H1 (cell line): Measurements from ENCODE around the gene MUSTN1. TPM values are rescaled to one million over a fixed set of nuclear protein-coding genes. Genes with fewer than 3 reads are reported as not detected.

Experiments used
- CTCF ChIA-PET: fragments of 300-600 bp; sonication (Branson Sonifier 250); formaldehyde crosslinking; loops from one replicate; lab custom pipeline; 2021; ENCODE audit not compliant: partially characterized antibody; lab: Charles Lee
- POLR2A ChIA-PET: fragments of 300-600 bp; sonication (Branson Sonifier 250); formaldehyde crosslinking; loops from one replicate; lab custom pipeline; 2021; ENCODE audit warnings: inconsistent platforms; ENCODE audit not compliant: partially characterized antibody; lab: Charles Lee
- DNase-seq, 2 experiments: peaks; one replicate each; pipeline versions ENCODE4 v3.0.0 to v3.0.0-alpha.2; 2010 to 2022; ENCODE audit warnings: low spot score in 2 of 2, low read depth in 1 of 2, mixed read lengths in 1 of 2
- FAIRE-seq: peaks from 2 replicates; lab custom pipeline; 2011; peaks lifted over from hg19 to GRCh38; lab: Jason Lieb, UNC
- H2AFZ ChIP-seq: 2 replicates; pipeline ENCODE4 v1.8.1; 2012; ENCODE audit warnings: low read length, inconsistent platforms
- H2AK5ac ChIP-seq: 2 replicates; pipeline ENCODE4 v1.6.1; 2013; ENCODE audit warnings: low read depth, low read length
- H2BK120ac ChIP-seq: replicated peaks from 2 replicates; pipeline ENCODE3; 2013; ENCODE audit warnings: low read depth, low read length, inconsistent platforms
- H2BK12ac ChIP-seq: 2 replicates; pipeline ENCODE4 v1.6.1; 2013; ENCODE audit warnings: low read depth, low read length
- H2BK15ac ChIP-seq: 2 replicates; pipeline ENCODE4 v1.6.1; 2013; ENCODE audit warnings: low read length
- H2BK20ac ChIP-seq: 2 replicates; pipeline ENCODE4 v1.6.1; 2013; ENCODE audit warnings: low read length
- H2BK5ac ChIP-seq: 2 replicates; pipeline ENCODE4 v1.6.1; 2013; ENCODE audit warnings: low read depth, low read length
- H3K14ac ChIP-seq: 2 replicates; pipeline ENCODE4 v1.6.1; 2013; ENCODE audit warnings: inconsistent platforms; ENCODE audit not compliant: insufficient read length
- H3K18ac ChIP-seq: 2 replicates; pipeline ENCODE4 v1.6.1; 2013; ENCODE audit warnings: low read length; ENCODE audit errors: extremely low read depth
- H3K23ac ChIP-seq: 2 replicates; pipeline ENCODE4 v1.6.1; 2013; ENCODE audit warnings: inconsistent platforms; ENCODE audit not compliant: insufficient read length
- H3K23me2 ChIP-seq: 2 replicates; pipeline ENCODE4 v1.6.1; 2013; ENCODE audit warnings: low read depth, low read length
- H3K27ac ChIP-seq: 2 replicates; pipeline ENCODE4 v1.6.1; 2011; ENCODE audit warnings: low read depth, low read length, inconsistent platforms
- H3K27me3 ChIP-seq, 4 experiments: replicated peaks in 1 of 4; 1 replicate in 1 of 4; 2 replicates in 3 of 4; pipeline versions ENCODE4 v1.6.1 to v1.8.1; 2011 to 2013; ENCODE audit warnings: low read length in 3 of 4, mild to moderate bottlenecking in 3 of 4, inconsistent platforms in 2 of 4, mixed read lengths in 2 of 4, moderate library complexity in 1 of 4; ENCODE audit not compliant: control insufficient read depth in 3 of 4, insufficient read depth in 3 of 4; ENCODE audit errors: extremely low read depth in 1 of 4
- H3K36me3 ChIP-seq, 4 experiments: 2 replicates each; pipeline versions ENCODE4 v1.6.1 to v1.8.1; 2011 to 2013; ENCODE audit warnings: mild to moderate bottlenecking in 4 of 4, low read length in 3 of 4, moderate library complexity in 2 of 4, control low read depth in 1 of 4, inconsistent platforms in 1 of 4; ENCODE audit not compliant: insufficient read depth in 4 of 4, control insufficient read depth in 2 of 4
- H3K4ac ChIP-seq: replicated peaks from 2 replicates; pipeline ENCODE3; 2013; ENCODE audit warnings: low read length, low read depth, mixed read lengths, inconsistent platforms; ENCODE audit not compliant: insufficient read length
- H3K4me1 ChIP-seq, 4 experiments: replicated peaks in 1 of 4; 1 replicate in 1 of 4; 2 replicates in 3 of 4; pipeline versions ENCODE4 v1.6.1 to v1.8.1; 2011 to 2013; ENCODE audit warnings: low read length in 3 of 4, inconsistent platforms in 2 of 4, mixed read lengths in 1 of 4; ENCODE audit not compliant: insufficient read depth in 4 of 4, control insufficient read depth in 3 of 4
- H3K4me2 ChIP-seq, 2 experiments: 2 replicates each; pipeline versions ENCODE4 v1.6.1 to v1.8.1; 2011 to 2013; ENCODE audit warnings: low read depth in 2 of 2, low read length in 2 of 2, control low read depth in 1 of 2, inconsistent platforms in 1 of 2, mild to moderate bottlenecking in 1 of 2; ENCODE audit not compliant: insufficient read depth in 1 of 2
- H3K4me3 ChIP-seq, 4 experiments: fragments of 200-600, 300-600 bp in 1 of 4; sonication (generic), shearing (Covaris generic), sonication (Bioruptor Twin) in 1 of 4; 2 replicates each; pipeline versions ENCODE4 v1.5.1 to v1.8.1; 2011 to 2016; ENCODE audit warnings: low read length in 4 of 4, low read depth in 3 of 4, control low read depth in 2 of 4, inconsistent platforms in 2 of 4, mild to moderate bottlenecking in 2 of 4, mixed read lengths in 1 of 4, moderate library complexity in 1 of 4; ENCODE audit not compliant: insufficient read depth in 2 of 4; ENCODE audit errors: extremely low read depth in 1 of 4
- H3K56ac ChIP-seq: replicated peaks from 2 replicates; pipeline ENCODE3; 2013; ENCODE audit warnings: low read depth, mild to moderate bottlenecking, mixed read lengths, low read length, inconsistent platforms; ENCODE audit not compliant: insufficient read length
- H3K79me1 ChIP-seq: 2 replicates; pipeline ENCODE4 v1.6.1; 2013; ENCODE audit warnings: low read depth, low read length, control low read depth
- H3K79me2 ChIP-seq, 2 experiments: 2 replicates each; pipeline versions ENCODE4 v1.6.1 to v1.8.1; 2012 to 2013; ENCODE audit warnings: low read length in 2 of 2, mild to moderate bottlenecking in 2 of 2, inconsistent platforms in 1 of 2; ENCODE audit not compliant: insufficient read depth in 2 of 2, control insufficient read depth in 1 of 2
- H3K9ac ChIP-seq, 4 experiments: replicated peaks in 1 of 4; 1 replicate in 1 of 4; 2 replicates in 3 of 4; pipeline versions ENCODE4 v1.6.1 to v1.8.1; 2011 to 2013; ENCODE audit warnings: low read depth in 3 of 4, low read length in 3 of 4, control low read depth in 2 of 4, mild to moderate bottlenecking in 2 of 4, moderate library complexity in 2 of 4, inconsistent platforms in 1 of 4; ENCODE audit errors: extremely low read depth in 1 of 4
- H3K9me3 ChIP-seq, 2 experiments: 2 replicates each; pipeline versions ENCODE4 v1.6.1 to v1.8.1; 2012 to 2013; ENCODE audit warnings: mild to moderate bottlenecking in 2 of 2, moderate library complexity in 2 of 2, control low read depth in 1 of 2, inconsistent platforms in 1 of 2, low read depth in 1 of 2, low read length in 1 of 2, mixed read lengths in 1 of 2; ENCODE audit not compliant: insufficient read depth in 2 of 2
- H4K20me1 ChIP-seq, 2 experiments: replicated peaks in 1 of 2; 2 replicates each; pipeline versions ENCODE3 to v1.8.1; 2011 to 2013; ENCODE audit warnings: inconsistent platforms in 2 of 2, low read length in 2 of 2, mild to moderate bottlenecking in 1 of 2; ENCODE audit not compliant: insufficient read depth in 2 of 2, control insufficient read depth in 1 of 2
- H4K5ac ChIP-seq: 2 replicates; pipeline ENCODE4 v1.6.1; 2013; ENCODE audit warnings: low read length, low read depth, mixed read lengths, inconsistent platforms; ENCODE audit not compliant: insufficient read length
- H4K8ac ChIP-seq: 2 replicates; pipeline ENCODE4 v1.8.0; 2013; ENCODE audit warnings: mild to moderate bottlenecking, moderate library complexity, low read length, inconsistent platforms; ENCODE audit not compliant: insufficient read depth; ENCODE audit errors: extremely low read depth
- H4K91ac ChIP-seq: replicated peaks from 2 replicates; pipeline ENCODE3; 2013; ENCODE audit warnings: low read length, mixed read lengths, inconsistent platforms; ENCODE audit not compliant: insufficient read length
- BRCA1 ChIP-seq: IDR thresholded peaks from 2 replicates; pipeline ENCODE4 v1.6.1; 2012; ENCODE audit warnings: low read depth, low read length, improper control_type of control experiment
- CTBP2 ChIP-seq: IDR thresholded peaks from 2 replicates; pipeline ENCODE4 v1.7.0; 2011; ENCODE audit warnings: borderline replicate concordance, mild to moderate bottlenecking, moderate library complexity, mixed read lengths, low read length; ENCODE audit not compliant: insufficient read depth, insufficient read length
- EP300 ChIP-seq, 2 experiments: IDR thresholded peaks; 1 replicate in 1 of 2; 2 replicates in 1 of 2; pipeline ENCODE4 v1.6.1; 2011 to 2012; ENCODE audit warnings: low read depth in 2 of 2, low read length in 2 of 2, mild to moderate bottlenecking in 2 of 2, borderline replicate concordance in 1 of 2, inconsistent platforms in 1 of 2, moderate library complexity in 1 of 2
- EZH2 ChIP-seq: fragments of 200-600 bp; sonication (generic); IDR thresholded peaks from 2 replicates; pipeline ENCODE4 v1.7.1; 2012; ENCODE audit warnings: low read depth, mild to moderate bottlenecking, moderate library complexity, low read length, inconsistent platforms; ENCODE audit not compliant: severe bottlenecking
- KDM5A ChIP-seq: fragments of 200-600 bp; IDR thresholded peaks from 2 replicates; pipeline ENCODE4 v1.7.1; 2012; ENCODE audit warnings: mild to moderate bottlenecking, low read length, inconsistent platforms, mixed read lengths
- MAFK ChIP-seq: IDR thresholded peaks from 2 replicates; pipeline ENCODE4 v1.6.1; 2012; ENCODE audit warnings: low read depth, mild to moderate bottlenecking, improper control_type of control experiment, low read length
- NRF1 ChIP-seq: IDR thresholded peaks from 2 replicates; pipeline ENCODE4 v1.6.1; 2011; ENCODE audit warnings: mild to moderate bottlenecking, low read depth, low read length, improper control_type of control experiment
- POLR2A ChIP-seq, 2 experiments: IDR thresholded peaks; 1 replicate in 1 of 2; 2 replicates in 1 of 2; pipeline ENCODE4 v1.6.1; 2011; ENCODE audit warnings: low read depth in 2 of 2, low read length in 2 of 2, mild to moderate bottlenecking in 2 of 2; ENCODE audit errors: control extremely low read depth in 1 of 2
- POU5F1 ChIP-seq: IDR thresholded peaks from 2 replicates; pipeline ENCODE4 v1.6.1; 2011; ENCODE audit warnings: low read depth, mild to moderate bottlenecking, low read length, moderate library complexity
- RAD21 ChIP-seq, 2 experiments: IDR thresholded peaks in 1 of 2; conservative IDR thresholded peaks in 1 of 2; 2 replicates each; pipeline ENCODE4 v1.6.1; 2011; ENCODE audit warnings: low read depth in 2 of 2, low read length in 2 of 2, improper control_type of control experiment in 1 of 2, inconsistent platforms in 1 of 2, mild to moderate bottlenecking in 1 of 2, moderate library complexity in 1 of 2
- RFX5 ChIP-seq: IDR thresholded peaks from 2 replicates; pipeline ENCODE4 v1.6.1; 2011; ENCODE audit warnings: low read depth, low read length, improper control_type of control experiment, borderline replicate concordance
- SIX5 ChIP-seq: IDR thresholded peaks from 2 replicates; pipeline ENCODE4 v1.6.1; 2011; ENCODE audit warnings: mild to moderate bottlenecking, low read depth, low read length
- SP4 ChIP-seq: IDR thresholded peaks from 2 replicates; pipeline ENCODE4 v1.6.1; 2012; ENCODE audit warnings: low read length, inconsistent platforms
- TEAD4 ChIP-seq: IDR thresholded peaks from 2 replicates; pipeline ENCODE4 v1.6.1; 2012; ENCODE audit warnings: low read depth, low read length, inconsistent platforms, mixed read lengths
- WGBS, 2 experiments: shearing (Covaris generic) in 1 of 2; methylation state at CpG; one replicate each; pipeline versions ENCODE4 v1.1.6 to v1.1.7; 2013 to 2015; ENCODE audit warnings: low lambda C conversion rate in 2 of 2, mixed read lengths in 2 of 2, inconsistent platforms in 1 of 2, low coverage in 1 of 2, missing lambda C conversion rate in 1 of 2; ENCODE audit not compliant: insufficient replicate concordance in 2 of 2, insufficient coverage in 1 of 2, insufficient read length in 1 of 2; ENCODE audit errors: extremely low coverage in 1 of 2, missing lambda C conversion rate in 1 of 2; 5-methylcytosine and 5-hydroxymethylcytosine counted together
- polyA plus RNA-seq, 7 experiments: library from polyadenylated mRNA; depleted of rRNA in 3 of 7; stranded (reverse) in 5 of 7; unstranded in 2 of 7; fragments of >200 nt in 5 of 7; fragments of 200-250 nt in 2 of 7; gene quantifications; 1 replicate in 5 of 7; 2 replicates in 1 of 7; 4 replicates in 1 of 7; pipeline versions ENCODE4 v1.2.1 to v1.2.3, GENCODE V29; 2011 to 2013; ENCODE audit warnings: missing spikeins in 2 of 7, mixed read lengths in 2 of 7
- total RNA-seq: library from RNA; stranded (reverse); fragmentation: NEBNext Ultra II Directional; extraction: Animal tissue kit (Norgen Biotek cat#: 25700); gene quantifications from 2 replicates; pipeline ENCODE4 v1.2.1, GENCODE V29; 2021

MUSTN1 gene
- total and polyA plus RNA-seq, 2 of the 8 experiments (the other 6 are each of a cell fraction or from before 2014, with no cell fraction given) = 1.1 to 2.4 TPM

DNA sequence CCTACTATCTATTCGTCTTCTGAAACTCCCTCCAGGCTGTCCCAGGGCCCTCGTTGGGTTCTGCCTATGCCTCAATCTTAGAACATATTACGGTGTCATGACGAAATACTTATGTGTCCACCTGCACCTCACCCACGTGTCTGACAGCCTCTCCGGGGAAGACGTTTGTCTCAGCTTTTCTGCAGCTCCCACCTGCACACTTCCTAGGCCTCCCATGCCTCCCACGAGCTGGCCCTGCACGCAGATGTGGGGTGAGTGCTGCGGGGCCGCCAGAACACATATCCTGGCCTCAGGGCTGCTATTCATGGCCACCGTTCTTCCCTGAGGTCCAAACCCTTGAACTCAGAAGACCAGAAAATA, 7.1 kb upstream of the MUSTN1 start:
- no peak overlapping the region for H3K4me2 ChIP-seq
- H3K4ac ChIP-seq = no peak overlapping the region
- no peaks in the 10 kb centered on the region for H3K4me1 ChIP-seq
- no peak overlapping the region for H2AFZ ChIP-seq
- WGBS, 2 experiments = 79% methylated on average over 12 of the region's 12 CpGs; no CpG with 5 or more reads in 1 of the 2 experiments
- H3K79me1 ChIP-seq = no peaks in the 10 kb centered on the region; the same call in 1 of the 2 replicates
- no peak overlapping the region for H2BK12ac ChIP-seq
- H3K4me3 ChIP-seq = no peak overlapping the region
- no peaks in the 10 kb centered on the region for H3K9me3 ChIP-seq
- H3K27me3 ChIP-seq = no peaks in the 10 kb centered on the region
- no peak overlapping the region for H3K14ac ChIP-seq
- H2BK20ac ChIP-seq = no peak overlapping the region
- ChIA-PET CTCF (interaction anchor here (0.6 to 3.6 kb wide), 8 partner anchors 9 to 187 kb away, joined by 3 to 15 read pairs (median 3); no protein-coding TSS in a partner anchor), POLR2A (no interaction called here)
- H3K36me3 ChIP-seq = peaks cover 0 to 5% (median 2%) of the 10 kb centered on the region in 4 experiments; a peak in 3 of 8 replicates
- H4K5ac ChIP-seq = no peak overlapping the region
- no peak overlapping the region for H2BK120ac ChIP-seq
- no peak overlapping the region for H3K23ac ChIP-seq
- no peak overlapping the region for H3K27ac ChIP-seq
- no peak overlapping the region for H2BK15ac ChIP-seq
- no peak overlapping the region; the same call in 1 of the 2 replicates for H4K8ac ChIP-seq
- H3K18ac ChIP-seq = no peak overlapping the region
- no peak overlapping the region for H4K91ac ChIP-seq
- H3K9ac ChIP-seq = no peak overlapping the region
- FAIRE-seq (no peak), DNase-seq (no peak)
- H2BK5ac ChIP-seq = no peak overlapping the region
- H3K56ac ChIP-seq = no peak overlapping the region
- no peaks in the 10 kb centered on the region for H3K79me2 ChIP-seq
- H4K20me1 ChIP-seq = peaks cover 0 to 6% of the 10 kb centered on the region in 2 experiments
- H3K23me2 ChIP-seq = no peaks in the 10 kb centered on the region
- H2AK5ac ChIP-seq = no peak overlapping the region
- TF ChIP-seq POU5F1 (no peak), EZH2 (no peak), MAFK (no peak), KDM5A (no peak), POLR2A (IDR thresholded peaks at IDR 0.05; ENCODE audit: control extremely low read depth in 1 of 2, low read depth in 2 of 2, low read length in 2 of 2) (no peak), EP300 (IDR thresholded peaks at IDR 0.05; ENCODE audit: borderline replicate concordance in 1 of 2, low read depth in 2 of 2, low read length in 2 of 2) (no peak), RFX5 (no peak), SP4 (no peak), TEAD4 (no peak), RAD21 (IDR thresholded peaks at IDR 0.05 in 1 of 2, conservative IDR thresholded peaks at IDR 0.05 in 1 of 2; ENCODE audit: low read depth in 2 of 2, low read length in 2 of 2) (no peak), NRF1 (no peak), CTBP2 (no peak), SIX5 (no peak), BRCA1 (no peak)
